ENCODE measurements around the gene SP6. TPM values are rescaled to one million over a fixed set of nuclear protein-coding genes. Genes with fewer than 3 reads are reported as not detected.

SP6 gene
- total RNA-seq, 5 donors from 2014 or later (not counting 1 experiment from before 2014, with no cell fraction given) = 0.10 to 0.26 (median 0.13) TPM

- Histone ChIP-seq H3K27ac (ENCODE audit: low read length) (no peak overlapping the region), H3K4me1 (ENCODE audit: control insufficient read depth in 1 of 2, extremely low read depth in 1 of 2, insufficient read depth in 2 of 2, low read length in 2 of 2) (peaks cover 16 to 39% of the 10 kb centered on the region in 2 experiments), H3K9me3 (no peaks in the 10 kb centered on the region), H3K36me3 (ENCODE audit: control insufficient read depth in 2 of 2, extremely low read depth in 1 of 2, insufficient read depth in 1 of 2, low read length in 1 of 2) (no peaks in the 10 kb centered on the region), H3K27me3 (replicated peaks in 1 of 2; ENCODE audit: control insufficient read depth in 2 of 2, extremely low read depth in 1 of 2, insufficient read depth in 2 of 2, low read length in 1 of 2) (peaks cover 0 to 42% of the 10 kb centered on the region in 2 experiments), H3K4me3 (ENCODE audit: control insufficient read depth in 1 of 2, extremely low read depth in 1 of 2, low read length in 1 of 2) (no peak overlapping the region)
- peaks cover 33 to 41% (median 40%) of the 10 kb centered on the region in 3 donors for H3K4me1 Mint-ChIP-seq
- no peak for DNase-seq
- H3K36me3 Mint-ChIP-seq = no peaks in the 10 kb centered on the region
- peaks cover 0 to 8% of the 10 kb centered on the region in 2 donors for H3K27me3 Mint-ChIP-seq
- peak overlapping the region in 1 of 3 donors; percentile 69 for H3K4me3 Mint-ChIP-seq
- H3K27ac Mint-ChIP-seq = no peak overlapping the region
- CTCF ChIA-PET = interaction anchor here (0.6 to 1.0 kb wide), 3 partner anchors 21 to 61 kb away, joined by 3 to 10 read pairs (median 3); partner anchors contain the start of genes OSBPL7 (in 1 of the 2) and SCRN2 (in 1 of the 2)
- no peaks in the 10 kb centered on the region for H3K9me3 Mint-ChIP-seq
- no peak for ATAC-seq (replicated peaks in 1 of 4)
- 77% methylated on average over 7 of the region's 9 CpGs for WGBS (ENCODE audit: insufficient coverage)
- POLR2A ChIA-PET = no interaction called here
These were observed 32.0 kb upstream of the SP6 start for GRCh38 chr17:47882695-47883588.

- WGBS (ENCODE audit: insufficient coverage) = 49% methylated on average over 6 of the region's 7 CpGs
- ChIA-PET POLR2A (no interaction called here), CTCF (interaction anchor here (0.6 to 1.0 kb wide), 3 partner anchors 22 to 61 kb away, joined by 3 to 10 read pairs (median 3); partner anchors contain the start of genes OSBPL7 (in 1 of the 2) and SCRN2 (in 1 of the 2))
- H3K36me3 ChIP-seq (ENCODE audit: control insufficient read depth in 2 of 2, extremely low read depth in 1 of 2, insufficient read depth in 1 of 2, low read length in 1 of 2) = no peaks in the 10 kb centered on the region
- Mint-ChIP-seq H3K4me1 (peaks cover 33 to 41% (median 40%) of the 10 kb centered on the region in 3 donors), H3K36me3 (no peaks in the 10 kb centered on the region), H3K9me3 (no peaks in the 10 kb centered on the region), H3K27me3 (peaks cover 0 to 11% of the 10 kb centered on the region in 2 donors), H3K4me3 (no peak overlapping the region), H3K27ac (no peak overlapping the region)
- no peaks in the 10 kb centered on the region for H3K9me3 ChIP-seq
- H3K4me3 ChIP-seq (ENCODE audit: control insufficient read depth in 1 of 2, extremely low read depth in 1 of 2, low read length in 1 of 2) = no peak overlapping the region
- DNase-seq (no peak), ATAC-seq (replicated peaks in 1 of 4) (no peak)
- no peak overlapping the region for H3K27ac ChIP-seq (ENCODE audit: low read length)
- peaks cover 0 to 49% of the 10 kb centered on the region in 2 experiments for H3K27me3 ChIP-seq (replicated peaks in 1 of 2; ENCODE audit: control insufficient read depth in 2 of 2, extremely low read depth in 1 of 2, insufficient read depth in 2 of 2, low read length in 1 of 2)
- peaks cover 16 to 39% of the 10 kb centered on the region in 2 experiments for H3K4me1 ChIP-seq (ENCODE audit: control insufficient read depth in 1 of 2, extremely low read depth in 1 of 2, insufficient read depth in 2 of 2, low read length in 2 of 2)
These were observed 31.3 kb upstream of the SP6 start for GRCh38 chr17:47882247-47882646.

- peaks cover 11 to 23% of the 10 kb centered on the region in 2 donors for H3K27me3 Mint-ChIP-seq
- no peak for ATAC-seq (replicated peaks in 1 of 4)
These were observed 29.0 kb upstream of the SP6 start for GRCh38 chr17:47879776-47880454.

GRCh38 chr17:47879028-47879585, 28.1 kb upstream of the SP6 start:
- no peaks in the 10 kb centered on the region for H3K36me3 ChIP-seq (ENCODE audit: control insufficient read depth in 2 of 2, extremely low read depth in 1 of 2, insufficient read depth in 1 of 2, low read length in 1 of 2)
- H3K4me1 ChIP-seq (ENCODE audit: control insufficient read depth in 1 of 2, extremely low read depth in 1 of 2, insufficient read depth in 2 of 2, low read length in 2 of 2) = peaks cover 4 to 20% of the 10 kb centered on the region in 2 experiments
- WGBS (ENCODE audit: insufficient coverage) = 40% methylated on average over 1 of the region's 2 CpGs
- Mint-ChIP-seq H3K27ac (no peak overlapping the region), H3K4me1 (peaks cover 17 to 21% (median 20%) of the 10 kb centered on the region in 3 donors), H3K9me3 (no peaks in the 10 kb centered on the region), H3K4me3 (no peak overlapping the region), H3K27me3 (peaks cover 15 to 30% of the 10 kb centered on the region in 2 donors), H3K36me3 (peaks cover 3% of the 10 kb centered on the region)
- no peak for ATAC-seq (replicated peaks in 1 of 4)
- H3K4me3 ChIP-seq (ENCODE audit: control insufficient read depth in 1 of 2, extremely low read depth in 1 of 2, low read length in 1 of 2) = no peak overlapping the region
- DNase-seq = no peak
- peaks cover 0 to 56% of the 10 kb centered on the region in 2 experiments for H3K27me3 ChIP-seq (replicated peaks in 1 of 2; ENCODE audit: control insufficient read depth in 2 of 2, extremely low read depth in 1 of 2, insufficient read depth in 2 of 2, low read length in 1 of 2)
- ChIA-PET CTCF (no interaction called here), POLR2A (interaction anchor here in 1 of 2 donors (0.5 kb wide), 1 partner anchor 1605 kb away, joined by 3 read pairs; no protein-coding TSS in a partner anchor)
- no peak overlapping the region for H3K27ac ChIP-seq (ENCODE audit: low read length)
- no peaks in the 10 kb centered on the region for H3K9me3 ChIP-seq

More at GRCh38 chr17:47879776-47880454, 29.0 kb upstream of the SP6 start:
- Histone ChIP-seq H3K27me3 (replicated peaks in 1 of 2; ENCODE audit: control insufficient read depth in 2 of 2, extremely low read depth in 1 of 2, insufficient read depth in 2 of 2, low read length in 1 of 2) (peaks cover 0 to 53% of the 10 kb centered on the region in 2 experiments), H3K4me1 (ENCODE audit: control insufficient read depth in 1 of 2, extremely low read depth in 1 of 2, insufficient read depth in 2 of 2, low read length in 2 of 2) (peaks cover 9 to 28% of the 10 kb centered on the region in 2 experiments), H3K27ac (ENCODE audit: low read length) (no peak overlapping the region), H3K36me3 (ENCODE audit: control insufficient read depth in 2 of 2, extremely low read depth in 1 of 2, insufficient read depth in 1 of 2, low read length in 1 of 2) (no peaks in the 10 kb centered on the region), H3K9me3 (no peaks in the 10 kb centered on the region), H3K4me3 (ENCODE audit: control insufficient read depth in 1 of 2, extremely low read depth in 1 of 2, low read length in 1 of 2) (no peak overlapping the region)
- Mint-ChIP-seq H3K9me3 (no peaks in the 10 kb centered on the region), H3K4me3 (no peak overlapping the region), H3K27ac (no peak overlapping the region), H3K36me3 (peaks cover 3% of the 10 kb centered on the region), H3K4me1 (peaks cover 24 to 29% (median 28%) of the 10 kb centered on the region in 3 donors)
- DNase-seq = no peak
- WGBS (ENCODE audit: insufficient coverage) = 62% methylated on average over 3 of the region's 8 CpGs
- POLR2A ChIA-PET = no interaction called here
- CTCF ChIA-PET = no interaction called here

GRCh38 chr17:47878203-47879027, 27.5 kb upstream of the SP6 start:
- POLR2A ChIA-PET = interaction anchor here in 1 of 2 donors (0.6 kb wide), 1 partner anchor 513 kb away, joined by 11 read pairs; no protein-coding TSS in a partner anchor
- Histone ChIP-seq H3K4me3 (ENCODE audit: control insufficient read depth in 1 of 2, extremely low read depth in 1 of 2, low read length in 1 of 2) (no peak overlapping the region), H3K27ac (ENCODE audit: low read length) (no peak overlapping the region), H3K4me1 (ENCODE audit: control insufficient read depth in 1 of 2, extremely low read depth in 1 of 2, insufficient read depth in 2 of 2, low read length in 2 of 2) (peaks cover 2 to 13% of the 10 kb centered on the region in 2 experiments), H3K36me3 (ENCODE audit: control insufficient read depth in 2 of 2, extremely low read depth in 1 of 2, insufficient read depth in 1 of 2, low read length in 1 of 2) (no peaks in the 10 kb centered on the region), H3K9me3 (no peaks in the 10 kb centered on the region), H3K27me3 (replicated peaks in 1 of 2; ENCODE audit: control insufficient read depth in 2 of 2, extremely low read depth in 1 of 2, insufficient read depth in 2 of 2, low read length in 1 of 2) (peaks cover 0 to 58% of the 10 kb centered on the region in 2 experiments)
- 95% methylated on average over 3 of the region's 10 CpGs for WGBS (ENCODE audit: insufficient coverage)
- Mint-ChIP-seq H3K4me3 (no peak overlapping the region), H3K4me1 (peaks cover 10 to 14% (median 13%) of the 10 kb centered on the region in 3 donors), H3K9me3 (no peaks in the 10 kb centered on the region), H3K36me3 (peaks cover 3% of the 10 kb centered on the region), H3K27ac (no peak overlapping the region), H3K27me3 (peaks cover 22 to 36% of the 10 kb centered on the region in 2 donors)
- ATAC-seq (replicated peaks in 1 of 4) (no peak), DNase-seq (no peak)
- CTCF ChIA-PET = no interaction called here

Measured in T-cell (primary cell).